Loucy (cell line): ENCODE data around the gene NR1H3.

Experiments used
- H2AFZ ChIP-seq: fragments of 200-600 bp; sonication (generic); 2 replicates; pipeline ENCODE4 v1.6.0; 2016; ENCODE audit warnings: antibody characterized with exemption, mild to moderate bottlenecking, low read length, moderate library complexity
- H3F3A ChIP-seq: fragments of 200-600 bp; 2 replicates; pipeline ENCODE4 v1.6.0; 2016; ENCODE audit warnings: antibody characterized with exemption, low read depth, mild to moderate bottlenecking
- H3K27me3 ChIP-seq: fragments of 200-600 bp; sonication (generic); 2 replicates; pipeline ENCODE4 v1.6.1; 2014; ENCODE audit warnings: low read length, mild to moderate bottlenecking; ENCODE audit not compliant: insufficient read depth, poor library complexity, severe bottlenecking
- H3K36me3 ChIP-seq: fragments of 200-600 bp; sonication (generic); 2 replicates; pipeline ENCODE4 v1.6.1; 2016; ENCODE audit warnings: low read length; ENCODE audit not compliant: insufficient read depth
- H3K4me1 ChIP-seq: fragments of 200-600 bp; sonication (generic); 2 replicates; pipeline ENCODE4 v1.5.1; 2014; ENCODE audit warnings: low read length, mild to moderate bottlenecking; ENCODE audit not compliant: insufficient read depth, poor library complexity, severe bottlenecking
- H3K4me2 ChIP-seq: fragments of 200-600 bp; sonication (generic); 2 replicates; pipeline ENCODE4 v1.6.0; 2014; ENCODE audit warnings: antibody characterized with exemption, low read length, low read depth, mild to moderate bottlenecking; ENCODE audit not compliant: poor library complexity, severe bottlenecking
- H3K4me3 ChIP-seq: fragments of 200-600 bp; sonication (generic); 2 replicates; pipeline ENCODE4 v1.5.1; 2014; ENCODE audit warnings: low read length, mild to moderate bottlenecking, mixed read lengths; ENCODE audit not compliant: poor library complexity, severe bottlenecking
- H3K79me2 ChIP-seq: fragments of 200-600 bp; sonication (generic); 2 replicates; pipeline ENCODE4 v1.6.1; 2014; ENCODE audit warnings: low read length; ENCODE audit not compliant: insufficient read depth
- H3K9ac ChIP-seq: fragments of 200-600 bp; sonication (generic); 2 replicates; pipeline ENCODE4 v1.6.0; 2014; ENCODE audit warnings: mild to moderate bottlenecking, low read depth, low read length, moderate library complexity; ENCODE audit not compliant: poor library complexity, severe bottlenecking
- H3K9me2 ChIP-seq: fragments of 200-600 bp; sonication (generic); replicated peaks from 2 replicates; pipeline ENCODE4 v1.6.1; 2016; ENCODE audit warnings: low read depth, low read length, mixed read lengths
- H3K9me3 ChIP-seq: fragments of 200-600 bp; sonication (generic); 2 replicates; pipeline ENCODE4 v1.6.1; 2014; ENCODE audit warnings: mild to moderate bottlenecking, antibody characterized with exemption, low read length, low read depth; ENCODE audit not compliant: insufficient read depth
- H4K20me1 ChIP-seq: fragments of 200-600 bp; sonication (generic); 2 replicates; pipeline ENCODE4 v1.6.0; 2014; ENCODE audit warnings: antibody characterized with exemption, low read length, mild to moderate bottlenecking; ENCODE audit not compliant: insufficient read depth, poor library complexity, severe bottlenecking
- CTCF ChIP-seq: fragments of 200-600 bp; sonication (generic); conservative IDR thresholded peaks from 2 replicates; pipeline ENCODE4 v1.5.1; 2014; ENCODE audit warnings: mild to moderate bottlenecking, antibody characterized with exemption, low read length
- EZH2phosphoT487 ChIP-seq: fragments of 200-600 bp; IDR thresholded peaks from 2 replicates; pipeline ENCODE4 v1.6.1; 2018; ENCODE audit warnings: antibody characterized with exemption, mild to moderate bottlenecking, moderate library complexity, borderline replicate concordance

Gene NR1H3

GRCh38 chr11:47257177-47257516 is 649 bp upstream of the NR1H3 start:
- Histone ChIP-seq H3K4me1 (peaks cover 24% of the 10 kb centered on the region), H3K4me3 (no peak overlapping the region), H3K9me3 (no peaks in the 10 kb centered on the region), H2AFZ (no peak overlapping the region), H3K9ac (peak overlapping the region; percentile 50), H3K4me2 (no peak overlapping the region), H4K20me1 (no peaks in the 10 kb centered on the region), H3F3A (no peaks in the 10 kb centered on the region), H3K27me3 (no peaks in the 10 kb centered on the region), H3K9me2 (no peaks in the 10 kb centered on the region), H3K36me3 (no peaks in the 10 kb centered on the region), H3K79me2 (no peaks in the 10 kb centered on the region)
- TF ChIP-seq EZH2phosphoT487 (no peak), CTCF (no peak)

- no peaks in the 10 kb centered on the region for H3K9me3 ChIP-seq
- peak overlapping the region; percentile 53 for H3K4me2 ChIP-seq
- no peaks in the 10 kb centered on the region for H3F3A ChIP-seq
- H3K9me2 ChIP-seq = no peaks in the 10 kb centered on the region
- no peaks in the 10 kb centered on the region for H3K27me3 ChIP-seq
- H2AFZ ChIP-seq = no peak overlapping the region
- peak overlapping the region; percentile 43 for H3K4me3 ChIP-seq
- peak overlapping the region; percentile 50 for H3K9ac ChIP-seq
- no peaks in the 10 kb centered on the region for H3K36me3 ChIP-seq
- TF ChIP-seq CTCF = no peak
- no peak for TF ChIP-seq EZH2phosphoT487
- peaks cover 24% of the 10 kb centered on the region for H3K4me1 ChIP-seq
- H4K20me1 ChIP-seq = no peaks in the 10 kb centered on the region
- no peaks in the 10 kb centered on the region for H3K79me2 ChIP-seq
Measured at GRCh38 chr11:47258317-47258902, 614 bp downstream of the NR1H3 start.

GRCh38 chr11:47259232-47259977 is 1.6 kb downstream of the NR1H3 start:
- H3K4me2 ChIP-seq = peak overlapping the region; percentile 28
- peak overlapping the region; percentile 44 for H3K9ac ChIP-seq
- no peaks in the 10 kb centered on the region for H3K79me2 ChIP-seq

More at GRCh38 chr11:47259232-47259977, 1.6 kb downstream of the NR1H3 start:
- Histone ChIP-seq H3K36me3 (no peaks in the 10 kb centered on the region), H3F3A (no peaks in the 10 kb centered on the region), H3K4me3 (no peak overlapping the region), H3K9me2 (no peaks in the 10 kb centered on the region), H3K9me3 (no peaks in the 10 kb centered on the region), H3K27me3 (no peaks in the 10 kb centered on the region), H4K20me1 (no peaks in the 10 kb centered on the region), H3K4me1 (peaks cover 30% of the 10 kb centered on the region), H2AFZ (no peak overlapping the region; the same call in 1 of the 2 replicates)
- no peak for TF ChIP-seq EZH2phosphoT487
- TF ChIP-seq CTCF = peak; percentile 78
